Brain microvascular endothelial cell (primary cell): ENCODE results near the gene SMIM13.

Experiments
- DNase-seq: peaks from one replicate; pipeline ENCODE4 v3.0.0-alpha.2; 2020
- H3K27ac ChIP-seq: fragments of 250-450 bp; sonication (Bioruptor Pico); 2 replicates; pipeline ENCODE4 v1.5.1; 2020; ENCODE audit warnings: mild to moderate bottlenecking, moderate library complexity
- H3K27me3 ChIP-seq: fragments of 250-450 bp; sonication (Bioruptor Pico); replicated peaks from 2 replicates; pipeline ENCODE4 v1.5.1; 2020; ENCODE audit warnings: mild to moderate bottlenecking
- H3K36me3 ChIP-seq: fragments of 250-450 bp; sonication (Bioruptor Pico); replicated peaks from 2 replicates; pipeline ENCODE4 v1.5.1; 2020; ENCODE audit warnings: mild to moderate bottlenecking
- H3K4me3 ChIP-seq: 2 replicates; pipeline ENCODE4 v1.5.1; 2011; ENCODE audit warnings: low read depth, mild to moderate bottlenecking, control low read depth, low read length, moderate library complexity
- in situ Hi-C: cut with HindIII; loops from 2 replicates; pipeline ENCODE4 v1.10.0; 2017; ENCODE audit warnings: low sequenced_read_pairs, low pct_ligation_motif_present
- TF ChIP-seq, protein P1 (sequence below): IDR thresholded peaks from 2 replicates; pipeline ENCODE4 v1.5.1; 2011; ENCODE audit warnings: low read depth, mild to moderate bottlenecking, moderate library complexity, low read length, control low read depth, inconsistent platforms; ENCODE audit errors: missing control alignments

The SMIM13 gene

GRCh38 chr6:11164717-11165646 lies 71.3 kb downstream of the SMIM13 start:
- TF ChIP-seq, protein P1, sequence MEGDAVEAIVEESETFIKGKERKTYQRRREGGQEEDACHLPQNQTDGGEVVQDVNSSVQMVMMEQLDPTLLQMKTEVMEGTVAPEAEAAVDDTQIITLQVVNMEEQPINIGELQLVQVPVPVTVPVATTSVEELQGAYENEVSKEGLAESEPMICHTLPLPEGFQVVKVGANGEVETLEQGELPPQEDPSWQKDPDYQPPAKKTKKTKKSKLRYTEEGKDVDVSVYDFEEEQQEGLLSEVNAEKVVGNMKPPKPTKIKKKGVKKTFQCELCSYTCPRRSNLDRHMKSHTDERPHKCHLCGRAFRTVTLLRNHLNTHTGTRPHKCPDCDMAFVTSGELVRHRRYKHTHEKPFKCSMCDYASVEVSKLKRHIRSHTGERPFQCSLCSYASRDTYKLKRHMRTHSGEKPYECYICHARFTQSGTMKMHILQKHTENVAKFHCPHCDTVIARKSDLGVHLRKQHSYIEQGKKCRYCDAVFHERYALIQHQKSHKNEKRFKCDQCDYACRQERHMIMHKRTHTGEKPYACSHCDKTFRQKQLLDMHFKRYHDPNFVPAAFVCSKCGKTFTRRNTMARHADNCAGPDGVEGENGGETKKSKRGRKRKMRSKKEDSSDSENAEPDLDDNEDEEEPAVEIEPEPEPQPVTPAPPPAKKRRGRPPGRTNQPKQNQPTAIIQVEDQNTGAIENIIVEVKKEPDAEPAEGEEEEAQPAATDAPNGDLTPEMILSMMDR: no peak
- Histone ChIP-seq H3K36me3 (no peaks in the 10 kb centered on the region), H3K4me3 (no peak overlapping the region), H3K27me3 (no peaks in the 10 kb centered on the region), H3K27ac (no peak overlapping the region)
- no peak for DNase-seq
- in situ Hi-C loops: no loop called here

DNA sequence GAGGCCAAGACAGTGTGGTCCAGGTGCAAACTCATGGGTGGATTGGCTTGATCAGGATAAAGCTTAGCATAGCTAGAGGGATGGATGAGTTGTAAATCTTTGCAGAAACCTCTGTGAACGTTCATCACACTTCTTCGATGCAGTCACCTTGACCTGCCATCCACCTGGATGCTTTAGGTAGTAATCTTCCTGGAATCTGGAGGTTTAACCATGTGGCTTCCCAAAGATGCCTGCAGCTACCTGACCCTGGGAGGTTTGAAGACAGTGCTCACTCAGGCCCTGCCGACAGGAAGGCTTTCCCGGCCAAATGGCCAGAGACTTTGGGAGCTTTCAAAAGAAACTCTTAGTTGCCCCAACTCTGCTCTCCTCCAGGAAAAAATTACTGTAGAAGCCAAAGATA lies 73.3 kb downstream of the SMIM13 start:
- in situ Hi-C loops: no loop called here
- no peaks in the 10 kb centered on the region for H3K27me3 ChIP-seq
- TF ChIP-seq, protein P1: no peak
- H3K36me3 ChIP-seq: no peaks in the 10 kb centered on the region
- no peak for DNase-seq
- no peak overlapping the region for H3K27ac ChIP-seq
- H3K4me3 ChIP-seq: no peak overlapping the region

GRCh38 chr6:11168091-11168635 lies 74.5 kb downstream of the SMIM13 start:
- no peaks in the 10 kb centered on the region for H3K27me3 ChIP-seq
- H3K36me3 ChIP-seq: no peaks in the 10 kb centered on the region
- in situ Hi-C loops: no loop called here
- no peak for DNase-seq
- H3K27ac ChIP-seq: no peak overlapping the region
- TF ChIP-seq, protein P1: no peak
- no peak overlapping the region for H3K4me3 ChIP-seq

DNA sequence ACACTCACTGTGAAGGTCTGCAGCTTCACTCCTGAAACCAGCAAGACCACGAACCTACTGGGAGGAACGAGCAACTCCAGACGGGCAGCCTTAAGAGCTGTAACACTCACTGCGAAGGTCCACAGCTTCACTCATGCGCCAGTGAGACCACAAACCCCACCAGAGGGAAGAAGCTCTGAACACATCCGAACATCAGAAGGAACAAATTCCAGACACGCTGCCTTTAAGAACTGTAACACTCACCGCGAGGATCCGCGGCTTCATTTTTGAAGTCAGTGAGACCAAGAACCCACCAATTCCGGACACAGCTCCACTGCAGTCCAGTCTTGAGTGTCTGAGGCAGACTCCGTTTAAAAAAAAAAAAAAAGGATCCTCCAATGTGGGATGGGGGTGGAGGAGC lies 78.3 kb downstream of the SMIM13 start:
- DNase-seq: no peak
- no peak overlapping the region for H3K27ac ChIP-seq
- H3K4me3 ChIP-seq: no peak overlapping the region
- H3K36me3 ChIP-seq: no peaks in the 10 kb centered on the region
- TF ChIP-seq, protein P1: no peak
- in situ Hi-C loops: no loop called here
- H3K27me3 ChIP-seq: no peaks in the 10 kb centered on the region

- in situ Hi-C loops: no loop called here
- Histone ChIP-seq H3K4me3 (no peak overlapping the region), H3K36me3 (no peaks in the 10 kb centered on the region), H3K27ac (no peak overlapping the region), H3K27me3 (no peaks in the 10 kb centered on the region)
- DNase-seq: peak; percentile 55
- TF ChIP-seq, protein P1: peak; percentile 89
Measured at GRCh38 chr6:11172501-11173327, 79.1 kb downstream of the SMIM13 start.
